Mucosa of gallbladder (tissue), 1 donor: ENCODE measurements around the gene DOCK10. TPM values are rescaled to one million over a fixed set of nuclear protein-coding genes. Genes with fewer than 3 reads are reported as not detected.
A peak's percentile ranks its signal among the peaks of the same experiment; 100 is the strongest.

ENCODE experiments used
- DNase-seq: peaks from one replicate; pipeline ENCODE4 v3.0.0-alpha.2; 2020; ENCODE audit warnings: low spot score
- total RNA-seq: library from RNA; stranded (reverse); gene quantifications from one replicate; pipeline ENCODE4 v1.2.1, GENCODE V29; 2021
- donor health status: DM: no; HTN: no; CAD: no.

The DOCK10 gene
- total RNA-seq, 1 donor from 2014 or later: 20.1 TPM

GRCh38 chr2:225013425-225014365 lies 28.6 kb downstream of the DOCK10 start:
- no peak for DNase-seq

- no peak for DNase-seq
These were observed 30.7 kb downstream of the DOCK10 start for GRCh38 chr2:225011585-225011984.

- no peak for DNase-seq
These were observed 31.5 kb downstream of the DOCK10 start for GRCh38 chr2:225010804-225011203.

DNA sequence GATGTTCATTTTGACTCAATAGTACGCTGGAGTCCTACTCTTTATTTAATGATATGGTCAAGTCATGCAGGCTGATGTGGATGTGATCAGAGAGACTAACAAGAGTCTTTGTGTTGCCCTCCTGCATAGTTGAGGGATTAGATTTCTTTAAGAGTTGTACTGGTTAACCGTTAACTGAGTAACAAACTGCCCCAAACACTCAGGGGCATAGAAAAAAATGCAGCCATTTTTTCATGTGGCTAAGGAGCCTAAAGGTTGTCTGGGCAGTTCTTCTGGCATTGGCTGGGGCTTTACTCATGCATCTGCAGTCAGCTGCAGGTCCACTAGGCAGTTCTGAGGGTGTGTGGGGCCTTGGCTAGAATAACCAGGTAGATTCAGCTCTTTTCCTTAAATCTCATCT lies 32.5 kb downstream of the DOCK10 start:
- DNase-seq: no peak

DNA sequence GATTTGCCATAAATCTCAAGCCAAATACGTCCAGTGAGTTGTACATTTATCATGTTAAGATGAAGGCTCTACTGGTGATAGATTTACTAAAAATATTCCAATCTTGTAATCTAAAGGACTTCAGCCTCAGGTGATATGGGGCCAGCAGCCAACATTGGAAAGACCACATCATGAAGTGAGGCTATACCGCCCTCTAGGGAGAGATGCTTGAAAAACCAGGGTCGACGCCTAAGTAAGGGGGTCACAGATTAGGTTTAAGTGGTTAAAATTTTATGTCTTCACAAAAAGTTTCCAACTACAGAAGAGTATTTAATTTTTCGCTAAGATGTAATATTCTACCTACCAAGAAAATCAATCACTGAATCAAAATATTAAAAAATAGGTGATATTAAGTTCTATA lies 33.3 kb downstream of the DOCK10 start:
- no peak for DNase-seq

DNA sequence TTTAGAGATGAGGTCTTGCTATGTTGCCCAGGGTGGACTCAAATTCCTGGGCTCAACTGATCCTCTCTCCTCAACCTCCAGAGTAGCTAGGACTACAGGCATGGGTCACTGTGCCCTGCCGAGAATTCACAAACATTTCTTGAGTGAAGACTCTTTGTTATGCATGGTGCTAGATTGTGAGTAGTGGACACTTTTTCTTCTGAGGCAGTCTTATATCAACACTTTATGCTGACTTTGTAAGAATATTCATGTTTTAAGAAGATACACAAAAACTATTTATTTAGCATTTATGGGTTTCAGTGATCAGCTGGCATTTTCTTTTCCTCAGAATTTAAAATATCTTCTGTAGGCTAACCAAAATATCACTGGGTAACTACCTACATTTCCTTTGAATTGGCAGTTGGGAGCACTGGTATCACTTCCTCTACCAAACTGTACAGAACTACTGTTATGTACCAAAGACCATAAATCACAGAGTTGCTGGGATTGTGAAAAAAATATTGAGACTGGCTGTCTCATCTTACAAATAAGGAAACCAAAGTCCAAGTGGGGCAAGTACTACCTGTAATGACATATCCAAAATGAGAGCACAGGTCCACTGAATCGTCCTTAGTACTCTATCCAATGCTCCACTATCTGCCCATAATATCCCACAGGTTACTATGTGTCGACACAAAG lies 34.0 kb downstream of the DOCK10 start:
- no peak for DNase-seq

GRCh38 chr2:225006730-225007129 lies 35.5 kb downstream of the DOCK10 start:
- no peak for DNase-seq

DNA sequence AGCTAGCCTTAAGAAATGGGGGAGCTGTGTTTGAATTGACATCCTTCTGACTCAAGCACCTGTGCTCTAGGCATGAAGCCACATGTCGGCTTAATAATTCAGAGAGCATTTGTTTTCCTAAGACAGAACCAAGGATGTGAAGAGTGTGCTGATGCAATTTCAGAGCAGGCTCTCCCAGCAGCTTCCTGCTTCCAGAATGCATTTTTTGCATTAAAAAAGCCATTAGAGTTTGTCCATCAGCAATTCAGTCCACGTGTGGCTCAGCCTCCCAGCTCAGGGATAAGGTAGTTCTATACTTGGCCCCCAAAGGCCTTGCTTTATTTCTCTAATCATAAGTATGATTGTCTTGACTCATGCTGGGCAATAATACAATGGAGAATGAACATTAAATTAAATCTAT lies 37.7 kb downstream of the DOCK10 start:
- no peak for DNase-seq

GRCh38 chr2:225002656-225003045 lies 39.6 kb downstream of the DOCK10 start:
- DNase-seq: no peak

- DNase-seq: peak; percentile 62
These were observed 40.1 kb downstream of the DOCK10 start for GRCh38 chr2:225002039-225002655.

GRCh38 chr2:224999754-225000153 lies 42.5 kb downstream of the DOCK10 start:
- no peak for DNase-seq

- DNase-seq: no peak
These were observed 42.9 kb downstream of the DOCK10 start for GRCh38 chr2:224999321-224999720.

DNA sequence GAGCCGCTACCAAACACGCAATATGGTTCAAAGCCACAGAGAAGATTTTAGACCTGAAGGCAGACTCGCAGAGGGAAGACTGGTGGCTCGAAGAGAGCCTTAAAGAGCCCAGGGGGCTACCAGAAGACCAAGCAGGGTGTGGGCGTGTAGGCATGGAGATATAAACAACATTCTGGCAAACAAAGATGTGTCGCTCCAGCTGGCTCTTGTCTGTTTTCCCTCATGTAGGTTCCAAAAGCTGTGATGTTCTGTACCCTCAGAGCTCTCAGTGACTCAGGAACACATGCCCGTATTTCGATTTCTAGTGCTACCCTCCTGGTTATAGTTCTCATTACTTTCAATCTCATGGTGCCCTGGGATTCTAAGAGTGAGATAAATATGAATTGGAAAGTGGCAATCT lies 44.5 kb downstream of the DOCK10 start:
- no peak for DNase-seq

DNA sequence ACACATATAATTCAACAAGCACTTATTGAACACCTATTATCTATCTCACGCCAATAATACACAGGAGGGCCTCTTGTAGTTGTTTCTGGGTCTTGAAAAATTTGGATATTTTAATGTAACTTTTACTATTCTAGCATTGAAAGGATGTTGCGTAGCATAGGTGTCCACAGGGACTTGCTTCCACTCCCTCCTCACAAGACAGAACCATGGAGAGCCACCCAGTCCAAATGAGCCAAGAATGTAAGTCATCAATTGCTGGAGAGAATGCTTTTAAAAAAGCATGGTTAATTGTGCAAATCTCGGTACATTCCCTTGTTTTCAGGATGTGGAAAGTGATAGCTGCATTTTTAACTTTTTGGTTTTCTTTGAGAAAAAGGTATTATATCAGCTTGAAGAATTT lies 46.8 kb downstream of the DOCK10 start:
- no peak for DNase-seq

GRCh38 chr2:224994242-224994823 lies 47.9 kb downstream of the DOCK10 start:
- no peak for DNase-seq

GRCh38 chr2:224990710-224991109 lies 51.6 kb downstream of the DOCK10 start:
- DNase-seq: no peak

- no peak for DNase-seq
These were observed 54.5 kb downstream of the DOCK10 start for GRCh38 chr2:224987733-224988132.

DNA sequence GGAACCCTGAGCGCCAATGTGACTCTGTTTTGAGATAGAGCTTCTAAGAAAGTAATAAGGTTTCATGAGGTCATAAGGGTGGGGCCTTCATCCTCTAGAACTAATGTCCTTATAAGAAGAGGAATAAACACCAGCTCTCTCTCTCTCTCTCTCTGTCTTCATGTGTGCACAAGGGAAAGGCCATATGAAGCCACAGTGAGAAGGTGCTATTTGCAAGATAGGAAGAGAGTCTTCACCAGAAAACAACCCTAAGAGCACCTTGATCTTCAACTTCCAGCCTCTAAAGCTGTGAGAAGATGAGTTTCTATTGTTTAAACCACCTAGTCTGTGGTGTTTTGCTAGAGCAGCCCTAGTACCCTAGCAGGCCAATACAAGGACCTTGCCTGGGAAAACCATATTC lies 55.8 kb downstream of the DOCK10 start:
- DNase-seq: no peak

- no peak for DNase-seq
These were observed 57.6 kb downstream of the DOCK10 start for GRCh38 chr2:224984637-224985036.

- no peak for DNase-seq
These were observed 58.3 kb downstream of the DOCK10 start for GRCh38 chr2:224983712-224984554.
